Measurements from ENCODE around the gene RBM12. TPM values are rescaled to one million over a fixed set of nuclear protein-coding genes. Genes with fewer than 3 reads are reported as not detected.
"Not testable (repeated sequence)": the region's sequence is repeated elsewhere in the genome, so short reads cannot be mapped to it uniquely, and the experiment has no call there.

Gene RBM12
- total and polyA plus RNA-seq, 2 donors (not counting 3 experiments of a cell fraction or from before 2014, with no cell fraction given) = 98.0 to 121 TPM

GRCh38 chr20:35690265-35690664 is 25.6 kb upstream of the RBM12 start:
- no peak overlapping the region for H2AFZ ChIP-seq (ENCODE audit: low read depth, low read length)
- no peak for FAIRE-seq
- H3K79me2 ChIP-seq (ENCODE audit: control insufficient read depth, insufficient read depth, low read length) = no peaks in the 10 kb centered on the region
- H4K20me1 ChIP-seq (replicated peaks; ENCODE audit: control insufficient read depth, extremely low read depth, insufficient read depth, low read length) = no peaks in the 10 kb centered on the region
- no peaks in the 10 kb centered on the region for H3K4me1 ChIP-seq (ENCODE audit: control insufficient read depth, extremely low read depth, insufficient read depth, low read length)
- no peak overlapping the region for H3K4me2 ChIP-seq (ENCODE audit: insufficient read depth, low read length)
- intact Hi-C loops (cut with micrococcal nuclease) = loop anchor here (10.0 kb wide), 1 partner anchor 175 kb away; no protein-coding TSS in a partner anchor
- H3K27ac ChIP-seq (ENCODE audit: insufficient read depth, low read depth, low read length) = no peak overlapping the region
- no peaks in the 10 kb centered on the region for H3K9me1 ChIP-seq (replicated peaks; ENCODE audit: control insufficient read depth, extremely low read depth, insufficient read depth, low read length)
- no TSS peak for BruUV-seq (replicated peaks)
- DNase-seq (ENCODE audit: low read depth, low spot score) = no peak
- H3K27me3 ChIP-seq (ENCODE audit: control insufficient read depth in 2 of 2, insufficient read depth in 2 of 2, low read length in 2 of 2) = no peaks in the 10 kb centered on the region
- no peaks in the 10 kb centered on the region for H3K9me3 ChIP-seq (replicated peaks; ENCODE audit: control insufficient read depth, insufficient read depth, low read length)
- H3K9ac ChIP-seq (replicated peaks; ENCODE audit: extremely low read depth, insufficient read depth, low read length) = no peak overlapping the region
- peaks cover 0 to 9% of the 10 kb centered on the region in 2 experiments for H3K36me3 ChIP-seq (ENCODE audit: control insufficient read depth in 2 of 2, extremely low read depth in 1 of 2, insufficient read depth in 2 of 2, low read length in 2 of 2)
- no peak overlapping the region for H3K4me3 ChIP-seq (replicated peaks in 1 of 3; ENCODE audit: insufficient read depth in 1 of 3, low read depth in 1 of 3, low read length in 3 of 3)
- ChIA-PET CTCF (no interaction called here), POLR2A (no interaction called here)
- dilution Hi-C loops (cut with MboI; ENCODE audit: extremely low pct_ligation_motif_present, low sequenced_read_pairs) = no loop called here
- TF ChIP-seq MAX (IDR thresholded peaks at IDR 0.05; ENCODE audit: insufficient read depth, insufficient read length) (no peak), MYC (IDR thresholded peaks at IDR 0.05; ENCODE audit: low read depth, low read length) (no peak), FOS (IDR thresholded peaks at IDR 0.05; ENCODE audit: borderline replicate concordance, insufficient read depth, low read length) (no peak), CTCF (IDR thresholded peaks at IDR 0.05; ENCODE audit: extremely low read depth in 1 of 2, insufficient read depth in 1 of 2, low read depth in 1 of 2, low read length in 2 of 2) (no peak)

- H3K4me3 ChIP-seq (replicated peaks in 1 of 3; ENCODE audit: insufficient read depth in 1 of 3, low read depth in 1 of 3, low read length in 3 of 3); H3K27me3 ChIP-seq (ENCODE audit: control insufficient read depth in 2 of 2, insufficient read depth in 2 of 2, low read length in 2 of 2); H3K4me2 ChIP-seq (ENCODE audit: insufficient read depth, low read length); H3K9me1 ChIP-seq (replicated peaks; ENCODE audit: control insufficient read depth, extremely low read depth, insufficient read depth, low read length); H3K36me3 ChIP-seq (ENCODE audit: control insufficient read depth in 2 of 2, extremely low read depth in 1 of 2, insufficient read depth in 2 of 2, low read length in 2 of 2); FAIRE-seq; H3K9me3 ChIP-seq (replicated peaks; ENCODE audit: control insufficient read depth, insufficient read depth, low read length); intact Hi-C loops (cut with micrococcal nuclease); DNase-seq (ENCODE audit: low read depth, low spot score); H3K79me2 ChIP-seq (ENCODE audit: control insufficient read depth, insufficient read depth, low read length); H3K9ac ChIP-seq (replicated peaks; ENCODE audit: extremely low read depth, insufficient read depth, low read length); H2AFZ ChIP-seq (ENCODE audit: low read depth, low read length); H4K20me1 ChIP-seq (replicated peaks; ENCODE audit: control insufficient read depth, extremely low read depth, insufficient read depth, low read length); BruUV-seq (replicated peaks); H3K4me1 ChIP-seq (ENCODE audit: control insufficient read depth, extremely low read depth, insufficient read depth, low read length); H3K27ac ChIP-seq (ENCODE audit: insufficient read depth, low read depth, low read length); CTCF ChIA-PET; dilution Hi-C loops (cut with MboI; ENCODE audit: extremely low pct_ligation_motif_present, low sequenced_read_pairs): not testable (repeated sequence)
- peak in 1 of 2 donors; percentile 13 for TF ChIP-seq CTCF (IDR thresholded peaks at IDR 0.05; ENCODE audit: extremely low read depth in 1 of 2, insufficient read depth in 1 of 2, low read depth in 1 of 2, low read length in 2 of 2)
- POLR2A ChIA-PET = interaction anchor here (0.6 kb wide), 1 partner anchor 57 kb away, joined by 3 read pairs; no protein-coding TSS in a partner anchor
These were observed 22.2 kb upstream of the RBM12 start for GRCh38 chr20:35686872-35687271.

GRCh38 chr20:35685368-35685767 is 20.7 kb upstream of the RBM12 start:
- H3K4me2 ChIP-seq (ENCODE audit: insufficient read depth, low read length); H3K27me3 ChIP-seq (ENCODE audit: control insufficient read depth in 2 of 2, insufficient read depth in 2 of 2, low read length in 2 of 2); H3K9ac ChIP-seq (replicated peaks; ENCODE audit: extremely low read depth, insufficient read depth, low read length); H3K9me3 ChIP-seq (replicated peaks; ENCODE audit: control insufficient read depth, insufficient read depth, low read length); H3K4me3 ChIP-seq (replicated peaks in 1 of 3; ENCODE audit: insufficient read depth in 1 of 3, low read depth in 1 of 3, low read length in 3 of 3); H4K20me1 ChIP-seq (replicated peaks; ENCODE audit: control insufficient read depth, extremely low read depth, insufficient read depth, low read length); H3K79me2 ChIP-seq (ENCODE audit: control insufficient read depth, insufficient read depth, low read length); DNase-seq (ENCODE audit: low read depth, low spot score); H2AFZ ChIP-seq (ENCODE audit: low read depth, low read length); POLR2A ChIA-PET; dilution Hi-C loops (cut with MboI; ENCODE audit: extremely low pct_ligation_motif_present, low sequenced_read_pairs); H3K36me3 ChIP-seq (ENCODE audit: control insufficient read depth in 2 of 2, extremely low read depth in 1 of 2, insufficient read depth in 2 of 2, low read length in 2 of 2); intact Hi-C loops (cut with micrococcal nuclease); H3K4me1 ChIP-seq (ENCODE audit: control insufficient read depth, extremely low read depth, insufficient read depth, low read length); BruUV-seq (replicated peaks); FAIRE-seq; H3K9me1 ChIP-seq (replicated peaks; ENCODE audit: control insufficient read depth, extremely low read depth, insufficient read depth, low read length); H3K27ac ChIP-seq (ENCODE audit: insufficient read depth, low read depth, low read length): not testable (repeated sequence)
- CTCF ChIA-PET = interaction anchor here (0.6 to 1.3 kb wide), 3 partner anchors 32 to 240 kb away, joined by 3 to 5 read pairs (median 3); no protein-coding TSS in a partner anchor

Data from endothelial cell of umbilical vein (primary cell).